Measurements from ENCODE around the gene SIRT2. TPM values are rescaled to one million over a fixed set of nuclear protein-coding genes. Genes with fewer than 3 reads are reported as not detected.

The SIRT2 gene
- total RNA-seq, 1 donor from 2014 or later = 28.9 TPM

DNA sequence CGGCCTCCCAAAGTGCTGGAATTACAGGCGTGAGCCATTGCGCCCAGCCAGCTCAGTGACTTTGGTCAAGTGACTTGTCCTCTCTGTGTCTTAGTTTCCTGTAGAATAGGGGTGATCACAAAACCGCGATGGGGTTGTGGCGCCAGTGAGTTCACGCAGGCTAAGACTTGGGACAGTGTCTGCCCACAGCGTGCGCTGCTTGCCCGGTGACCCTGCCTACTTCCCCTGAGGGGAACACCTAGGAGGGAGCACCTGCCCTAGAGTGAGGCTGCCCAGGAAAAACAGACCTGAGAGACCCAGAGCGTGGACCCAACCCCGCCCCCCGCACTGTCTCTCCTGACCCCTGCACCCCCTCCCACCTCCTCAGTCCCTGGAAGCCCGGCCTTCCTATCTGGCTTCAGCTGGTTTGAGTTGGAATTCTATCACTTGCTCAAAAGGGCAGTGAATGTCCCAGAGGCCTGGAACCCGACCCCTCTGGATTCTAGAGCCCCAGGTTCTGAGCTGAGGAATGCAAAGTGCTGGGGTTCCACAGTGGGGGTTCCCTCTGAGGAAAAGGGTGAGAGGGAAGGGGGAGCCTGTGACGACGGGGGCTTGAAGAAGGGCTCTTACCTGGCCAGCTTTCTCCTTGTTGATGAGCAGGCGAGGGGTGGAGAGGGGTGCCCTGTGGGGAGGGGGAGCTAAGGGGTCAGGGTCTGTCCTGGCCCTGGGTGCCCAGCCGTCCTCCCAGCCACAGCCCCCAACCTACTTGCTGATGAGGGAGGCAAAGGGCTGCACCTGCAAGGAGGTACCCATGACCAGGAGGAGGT, 19.1 kb downstream of the SIRT2 start:
- H3K4me1 Mint-ChIP-seq = peaks cover 11% of the 10 kb centered on the region
- H3K27me3 Mint-ChIP-seq (ENCODE audit: low read depth) = no peaks in the 10 kb centered on the region
- DNase-seq (ENCODE audit: low read depth, low spot score) = no peak
- H3K36me3 Mint-ChIP-seq (ENCODE audit: low read depth) = no peaks in the 10 kb centered on the region
- no peak overlapping the region for H3K4me3 Mint-ChIP-seq
- TF ChIP-seq, protein P1, sequence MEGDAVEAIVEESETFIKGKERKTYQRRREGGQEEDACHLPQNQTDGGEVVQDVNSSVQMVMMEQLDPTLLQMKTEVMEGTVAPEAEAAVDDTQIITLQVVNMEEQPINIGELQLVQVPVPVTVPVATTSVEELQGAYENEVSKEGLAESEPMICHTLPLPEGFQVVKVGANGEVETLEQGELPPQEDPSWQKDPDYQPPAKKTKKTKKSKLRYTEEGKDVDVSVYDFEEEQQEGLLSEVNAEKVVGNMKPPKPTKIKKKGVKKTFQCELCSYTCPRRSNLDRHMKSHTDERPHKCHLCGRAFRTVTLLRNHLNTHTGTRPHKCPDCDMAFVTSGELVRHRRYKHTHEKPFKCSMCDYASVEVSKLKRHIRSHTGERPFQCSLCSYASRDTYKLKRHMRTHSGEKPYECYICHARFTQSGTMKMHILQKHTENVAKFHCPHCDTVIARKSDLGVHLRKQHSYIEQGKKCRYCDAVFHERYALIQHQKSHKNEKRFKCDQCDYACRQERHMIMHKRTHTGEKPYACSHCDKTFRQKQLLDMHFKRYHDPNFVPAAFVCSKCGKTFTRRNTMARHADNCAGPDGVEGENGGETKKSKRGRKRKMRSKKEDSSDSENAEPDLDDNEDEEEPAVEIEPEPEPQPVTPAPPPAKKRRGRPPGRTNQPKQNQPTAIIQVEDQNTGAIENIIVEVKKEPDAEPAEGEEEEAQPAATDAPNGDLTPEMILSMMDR (conservative IDR thresholded peaks at IDR 0.05) = no peak
- no peaks in the 10 kb centered on the region for H3K9me3 Mint-ChIP-seq
- H3K27ac Mint-ChIP-seq (ENCODE audit: unreplicated experiment) = no peak overlapping the region

DNA sequence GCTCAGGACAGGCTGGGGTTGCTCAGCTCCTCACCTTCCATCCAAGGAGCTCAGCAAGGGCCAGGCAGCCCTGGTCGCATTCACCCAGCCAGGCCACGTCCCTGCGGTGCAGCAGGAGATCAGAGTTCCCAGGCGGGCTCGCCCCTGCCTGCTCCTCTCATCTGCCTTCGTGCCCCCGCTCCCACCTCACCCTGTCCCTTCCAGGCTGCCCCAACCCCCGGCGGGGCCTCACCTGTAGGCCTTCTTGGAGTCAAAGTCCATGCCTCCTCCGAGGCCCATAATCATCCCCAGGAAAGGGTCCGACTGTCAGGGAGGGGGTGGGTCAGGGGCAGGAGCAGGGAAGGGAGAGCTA, 20.0 kb downstream of the SIRT2 start:
- no peak for DNase-seq (ENCODE audit: low read depth, low spot score)
- H3K4me3 Mint-ChIP-seq = no peak overlapping the region
- no peak overlapping the region for H3K27ac Mint-ChIP-seq (ENCODE audit: unreplicated experiment)
- no peaks in the 10 kb centered on the region for H3K27me3 Mint-ChIP-seq (ENCODE audit: low read depth)
- no peaks in the 10 kb centered on the region for H3K9me3 Mint-ChIP-seq
- TF ChIP-seq, protein P1 (conservative IDR thresholded peaks at IDR 0.05) = no peak
- peaks cover 11% of the 10 kb centered on the region for H3K4me1 Mint-ChIP-seq
- no peaks in the 10 kb centered on the region for H3K36me3 Mint-ChIP-seq (ENCODE audit: low read depth)

DNA sequence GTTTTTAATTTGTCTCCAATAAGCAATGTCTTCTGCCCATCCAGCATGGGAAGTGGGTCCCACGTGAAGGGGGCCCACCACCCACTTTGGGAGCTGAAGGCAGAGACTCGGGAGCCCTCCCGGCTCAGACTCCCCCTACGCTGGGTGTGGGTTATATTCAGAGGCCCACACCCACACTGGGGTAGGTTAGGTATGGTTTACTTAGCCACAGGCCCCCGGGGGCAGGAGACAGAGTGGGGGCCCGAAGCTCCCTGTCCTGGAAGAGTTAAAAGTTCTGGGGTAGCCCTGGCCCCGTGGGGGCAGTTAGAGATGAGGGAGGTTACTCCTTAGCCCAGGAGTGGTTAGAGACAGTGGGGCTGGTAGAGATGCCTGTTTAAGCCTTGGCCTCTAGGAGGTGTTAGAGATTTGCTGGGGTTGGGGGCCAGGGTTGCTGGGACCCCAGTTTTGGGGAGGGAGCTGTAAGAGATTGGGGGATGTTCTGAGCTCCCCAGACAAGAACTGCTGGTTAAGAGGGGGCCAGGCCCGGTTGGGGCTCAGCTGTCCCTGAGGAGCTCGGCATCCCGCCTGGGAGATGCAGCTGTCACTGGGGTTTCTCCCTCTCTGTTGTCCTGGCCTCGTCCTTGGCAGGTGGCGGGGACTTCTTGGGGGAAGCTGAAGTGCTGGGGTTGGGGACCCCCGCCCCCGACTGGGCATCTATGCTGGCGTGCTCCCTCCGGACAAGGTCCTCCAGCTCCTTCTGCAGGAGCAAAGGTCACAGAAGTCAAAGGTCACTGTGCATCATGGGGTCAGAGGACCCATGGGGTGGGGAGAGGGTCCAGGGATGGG, 20.6 kb downstream of the SIRT2 start:
- Mint-ChIP-seq H3K27me3 (ENCODE audit: low read depth) (no peaks in the 10 kb centered on the region), H3K4me1 (peaks cover 11% of the 10 kb centered on the region), H3K4me3 (no peak overlapping the region), H3K36me3 (ENCODE audit: low read depth) (no peaks in the 10 kb centered on the region), H3K27ac (ENCODE audit: unreplicated experiment) (no peak overlapping the region), H3K9me3 (no peaks in the 10 kb centered on the region)
- TF ChIP-seq, protein P1 (conservative IDR thresholded peaks at IDR 0.05) = no peak
- DNase-seq (ENCODE audit: low read depth, low spot score) = no peak

DNA sequence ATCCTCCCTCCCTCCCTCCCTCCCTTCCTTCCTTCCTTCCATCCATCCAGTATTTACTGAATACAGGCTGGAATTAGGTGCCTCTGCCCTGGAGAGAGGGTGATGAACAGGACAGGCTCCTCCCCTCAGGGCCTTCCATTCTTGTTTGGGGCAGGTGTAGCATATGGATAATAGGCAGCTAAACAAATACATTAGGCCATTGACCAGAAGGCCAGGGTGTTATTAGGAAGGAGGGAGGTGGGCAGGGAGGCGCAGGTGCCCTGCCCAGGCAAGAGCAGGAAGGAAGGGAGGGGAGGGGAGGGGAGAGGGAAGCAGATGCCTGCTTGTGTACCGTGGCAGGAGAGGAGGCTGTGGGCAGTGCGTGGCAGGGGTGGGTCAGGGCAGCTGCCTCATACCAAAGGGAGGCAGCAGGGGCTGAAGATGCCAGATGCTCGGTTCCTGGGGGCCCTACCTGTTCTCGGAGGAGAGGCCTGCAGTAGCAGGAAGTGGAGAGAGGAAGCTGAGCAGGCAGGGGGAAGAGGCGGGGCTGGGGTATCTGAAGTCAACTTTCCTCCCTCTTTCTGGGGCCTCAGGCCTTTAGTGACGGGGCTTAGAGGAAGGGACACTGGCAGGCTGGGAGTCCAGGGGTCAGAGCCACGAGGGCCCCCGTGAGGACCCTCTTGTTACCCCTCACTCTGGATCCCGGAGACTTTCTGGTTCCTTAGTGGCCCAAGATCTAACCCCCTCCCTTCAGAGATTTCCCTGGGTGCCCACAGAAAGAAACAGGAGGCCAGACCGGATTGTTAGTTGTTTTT, 21.4 kb downstream of the SIRT2 start, which contains the start of gene RINL:
RINL (minus strand) TSS at position 495 of the 794 bp plus-strand sequence. CDS start 1,533 bp downstream, outside the sequence.
- TF ChIP-seq, protein P1 (conservative IDR thresholded peaks at IDR 0.05) = no peak
- Mint-ChIP-seq H3K27me3 (ENCODE audit: low read depth) (no peaks in the 10 kb centered on the region), H3K27ac (ENCODE audit: unreplicated experiment) (peak within 1 kb of the TSS; percentile 90), H3K9me3 (no peaks in the 10 kb centered on the region), H3K36me3 (ENCODE audit: low read depth) (no peaks in the 10 kb centered on the region), H3K4me1 (peaks cover 11% of the 10 kb centered on the region), H3K4me3 (no peak within 1 kb of the TSS)
- DNase-seq (ENCODE audit: low read depth, low spot score) = no peak
